SH-SY5Y (cell line): ENCODE measurements around the gene CD38.

Experiments
- GATA2 ChIP-seq: IDR thresholded peaks from 2 replicates; pipeline ENCODE4 v1.6.1; 2011; ENCODE audit warnings: mild to moderate bottlenecking, low read depth, low read length
- GATA3 ChIP-seq: IDR thresholded peaks from 2 replicates; pipeline ENCODE4 v1.6.1; 2011; ENCODE audit warnings: low read depth, mild to moderate bottlenecking, low read length, moderate library complexity

CD38 gene

GRCh38 chr4:15811703-15812337, 33.7 kb downstream of the CD38 start:
- TF ChIP-seq GATA2 (no peak), GATA3 (no peak)

DNA sequence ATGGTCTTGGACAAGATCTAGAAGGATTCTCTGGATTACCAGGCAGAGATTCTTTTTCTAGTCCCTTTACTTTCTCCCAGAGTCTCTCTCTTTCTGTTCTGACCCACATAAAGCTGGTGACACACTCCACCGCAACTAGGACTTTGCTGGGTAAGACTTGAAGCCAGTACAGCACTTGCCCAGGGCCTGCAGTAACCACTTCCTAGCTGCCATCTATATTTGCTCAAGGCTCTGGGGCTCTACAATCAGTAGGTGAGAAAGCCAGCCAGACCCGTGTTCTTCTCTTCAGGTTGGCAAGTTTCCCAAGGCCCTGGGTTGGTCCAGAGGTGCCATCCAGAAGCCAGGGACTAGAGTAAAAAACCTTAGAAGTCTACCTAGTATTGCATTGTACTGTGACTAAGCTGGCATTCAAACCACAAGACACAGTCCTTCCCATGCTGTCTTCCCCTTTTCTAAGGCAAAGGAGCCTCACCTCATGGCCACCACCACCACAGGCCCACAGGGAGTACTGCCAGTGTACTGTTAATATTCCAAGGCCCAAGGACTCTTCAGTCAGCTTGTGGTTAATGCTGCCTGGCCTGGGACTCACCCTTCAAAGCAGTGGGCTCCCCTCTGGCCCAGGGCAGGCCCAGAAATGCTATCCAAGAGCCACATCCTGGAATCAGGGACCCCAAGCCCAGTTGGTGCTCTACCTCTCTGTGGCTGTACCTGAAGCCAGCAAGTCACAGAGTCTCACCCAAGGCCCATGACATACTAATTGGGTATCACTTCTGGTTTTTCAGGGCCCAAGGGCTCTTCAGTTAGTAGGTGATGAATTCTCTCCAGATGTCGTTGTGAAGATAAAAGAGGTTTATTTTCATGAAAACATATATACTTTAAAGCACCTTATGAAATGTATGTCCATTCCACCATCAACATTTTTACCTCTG, 54.7 kb downstream of the CD38 start:
- TF ChIP-seq GATA3 (no peak), GATA2 (no peak)

DNA sequence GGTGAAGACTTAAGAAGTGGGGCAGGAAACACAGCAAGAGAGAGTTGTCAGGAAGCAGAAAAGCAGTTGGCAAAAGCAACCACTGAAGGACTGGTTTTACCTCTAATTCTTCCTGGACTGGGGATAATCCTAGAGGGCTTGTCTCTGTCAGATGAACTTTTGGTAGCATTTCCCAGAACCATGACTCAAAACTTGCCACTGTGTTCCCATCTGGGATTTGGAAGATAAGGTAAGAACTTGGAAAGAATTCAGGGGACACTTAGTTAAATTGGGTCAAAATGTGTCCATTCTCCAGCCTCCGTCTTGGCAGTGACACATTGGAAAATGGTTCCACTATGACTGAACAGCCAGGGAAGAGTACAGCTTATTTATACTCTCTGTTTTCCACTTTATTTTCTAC, 55.7 kb downstream of the CD38 start:
- TF ChIP-seq GATA3 (no peak), GATA2 (no peak)

GRCh38 chr4:15836362-15836761, 58.2 kb downstream of the CD38 start:
- TF ChIP-seq GATA3 (no peak), GATA2 (no peak)

DNA sequence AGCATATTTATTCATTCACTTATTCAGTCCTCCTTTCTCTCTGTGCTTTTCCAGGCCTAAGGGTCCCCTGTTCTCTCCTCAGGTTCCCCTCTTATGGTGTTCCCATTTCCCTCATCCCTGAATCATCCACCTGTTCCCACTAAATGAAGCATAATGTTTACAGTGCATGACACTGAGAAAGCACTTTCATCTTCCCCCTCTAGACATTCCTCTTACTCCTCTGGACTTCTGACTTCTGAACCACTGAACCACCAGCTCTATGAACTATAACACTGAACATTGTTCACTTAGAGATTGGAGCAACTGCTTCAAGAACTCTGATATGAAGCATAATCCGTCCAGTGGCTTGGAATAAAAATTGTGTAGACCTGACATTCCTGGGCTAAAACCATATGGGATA, 59.5 kb downstream of the CD38 start:
- no peak for TF ChIP-seq GATA2
- no peak for TF ChIP-seq GATA3

- TF ChIP-seq GATA2 (no peak), GATA3 (no peak)
Observed at GRCh38 chr4:15847746-15848145, 69.6 kb downstream of the CD38 start.

- TF ChIP-seq GATA2, result no peak
- TF ChIP-seq GATA3, result no peak
Observed at GRCh38 chr4:15848191-15848842, 70.2 kb downstream of the CD38 start.

DNA sequence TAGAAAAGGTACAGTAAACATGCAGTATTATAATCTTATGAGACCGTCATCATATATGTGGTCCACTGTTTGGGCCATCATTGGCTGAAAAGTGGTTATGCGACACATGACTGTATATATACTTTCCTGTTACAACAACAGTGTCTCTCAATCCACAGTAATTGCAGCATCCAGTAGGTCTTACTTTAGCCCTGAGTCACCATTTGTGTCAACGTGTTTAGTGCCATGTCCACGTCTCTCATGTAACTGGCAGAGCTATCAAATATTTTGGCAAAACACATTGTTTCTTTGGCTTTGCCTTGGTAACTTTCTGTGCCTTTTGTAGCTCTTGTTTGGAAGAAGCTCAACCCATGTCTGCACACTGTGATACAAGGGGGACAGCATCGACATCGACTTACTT, 73.8 kb downstream of the CD38 start:
- TF ChIP-seq GATA2, result no peak
- no peak for TF ChIP-seq GATA3

- no peak for TF ChIP-seq GATA2
- TF ChIP-seq GATA3, result no peak
Observed at GRCh38 chr4:15852524-15852923, 74.4 kb downstream of the CD38 start.

DNA sequence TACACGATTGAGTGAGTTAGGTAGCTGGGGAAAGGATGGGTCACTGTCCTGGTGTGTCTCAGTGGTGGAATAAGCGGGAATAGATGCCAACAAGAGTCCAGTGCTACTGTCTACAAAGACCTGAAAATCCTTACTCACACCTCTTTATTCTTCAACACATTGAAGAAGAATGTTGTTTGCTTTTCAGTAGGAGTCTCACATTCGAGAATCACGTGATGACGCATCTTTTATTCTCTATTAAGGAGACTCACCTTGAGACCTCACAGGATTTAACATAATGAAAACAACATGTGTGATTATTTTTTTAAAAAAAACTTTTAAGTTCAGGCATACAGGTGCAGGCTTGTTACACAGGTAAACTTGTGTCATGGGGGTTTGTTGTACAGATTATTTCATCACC, 75.2 kb downstream of the CD38 start:
- TF ChIP-seq GATA2, result no peak
- TF ChIP-seq GATA3, result no peak

DNA sequence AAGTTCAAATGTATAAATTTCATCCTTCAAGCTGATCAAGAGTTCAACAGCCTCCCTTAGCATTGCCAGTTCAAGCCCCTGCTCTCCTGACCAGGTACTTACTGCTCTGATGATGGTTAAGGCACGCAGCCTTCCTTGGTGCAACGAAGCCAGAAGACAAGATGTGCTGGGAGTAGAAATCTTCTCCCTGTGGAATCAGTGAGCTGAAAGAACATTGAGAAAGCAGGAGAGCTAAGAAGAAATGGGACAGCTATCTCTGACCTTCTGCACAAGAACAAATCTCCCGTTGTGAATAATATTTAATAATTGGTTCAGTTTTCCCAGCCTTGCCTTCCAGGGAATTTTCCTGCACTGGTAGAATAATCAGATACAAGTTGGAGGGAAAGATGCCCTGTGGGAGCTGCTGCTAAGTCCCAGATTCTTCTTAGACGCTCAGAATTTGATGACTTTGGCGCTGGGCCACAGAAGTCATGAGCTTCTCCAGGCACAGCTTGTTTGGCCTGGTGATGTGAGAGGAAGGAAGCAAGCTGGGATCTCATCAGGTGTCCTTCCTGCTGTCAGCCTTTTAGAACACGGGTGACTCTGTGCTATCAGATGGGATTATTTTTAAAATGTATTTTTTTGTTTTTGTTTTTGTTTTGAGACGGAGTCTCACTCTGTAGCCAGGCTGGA, 77.8 kb downstream of the CD38 start:
- TF ChIP-seq GATA2 (no peak), GATA3 (no peak)

DNA sequence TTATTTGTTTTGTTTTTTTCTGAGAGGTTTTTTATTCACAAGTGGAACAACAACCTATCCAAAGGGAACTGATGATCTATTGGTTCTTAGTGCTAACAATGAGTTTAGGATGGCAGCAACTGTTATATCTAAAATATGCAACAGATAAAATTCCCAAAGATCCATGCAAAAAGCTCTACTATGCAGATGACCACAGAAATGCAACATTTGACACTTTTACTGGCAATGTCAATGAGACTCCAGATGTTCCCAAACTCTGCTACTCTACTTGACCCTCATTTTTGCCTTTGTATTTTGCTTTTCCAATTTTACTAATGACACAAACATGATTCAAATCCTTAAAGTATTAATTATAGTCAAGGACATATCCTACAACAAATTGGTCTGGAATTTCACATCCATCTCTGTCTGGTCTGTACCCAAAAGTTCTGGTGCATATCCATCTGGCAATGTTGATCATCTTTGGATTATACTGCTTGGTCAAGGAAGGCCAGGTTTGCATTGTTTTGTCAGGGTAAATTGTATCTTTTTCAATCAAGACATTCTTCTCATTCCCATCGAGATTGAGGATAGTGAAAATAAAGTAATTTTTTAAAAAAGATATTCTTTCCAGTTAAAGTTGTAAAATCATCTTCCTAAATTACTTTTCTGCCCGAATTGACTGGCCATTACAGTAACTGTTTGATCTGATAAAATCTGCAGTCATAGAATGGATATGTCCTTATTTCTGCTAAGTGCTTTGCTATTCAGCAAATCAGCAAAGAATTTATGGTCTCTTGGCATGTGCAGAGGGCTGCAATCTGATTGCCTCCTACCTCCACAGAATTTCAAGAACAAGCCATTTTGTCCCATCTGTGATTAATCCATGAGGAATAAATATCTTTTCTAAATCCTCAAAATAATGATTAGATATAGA, 86.8 kb downstream of the CD38 start:
- TF ChIP-seq GATA2 (no peak), GATA3 (no peak)

DNA sequence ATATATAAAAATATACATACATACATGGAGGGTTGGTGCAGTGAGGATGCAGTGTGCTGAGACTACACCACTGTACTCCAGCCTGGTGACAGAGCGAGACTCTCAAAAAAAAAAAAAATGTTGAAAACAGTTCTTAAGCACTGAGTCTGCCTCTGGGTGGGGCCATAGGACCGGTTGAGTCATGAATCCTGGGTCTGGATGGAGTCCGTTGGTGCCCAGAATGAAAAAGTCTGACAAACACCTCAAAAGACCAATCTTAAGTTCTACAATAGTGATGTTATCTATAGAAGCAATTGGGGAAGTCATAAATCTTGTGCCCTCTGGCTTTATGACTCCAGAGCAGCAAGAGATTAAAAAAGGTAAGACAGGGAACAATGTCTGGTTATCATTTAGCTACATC, 90.0 kb downstream of the CD38 start:
- TF ChIP-seq GATA3, result no peak
- no peak for TF ChIP-seq GATA2

GRCh38 chr4:15868826-15869413, 90.8 kb downstream of the CD38 start:
- TF ChIP-seq GATA2 (no peak), GATA3 (no peak)
